HepG2 (cell line): ENCODE data around the gene CUL9. TPM values are rescaled to one million over a fixed set of nuclear protein-coding genes. Genes with fewer than 3 reads are reported as not detected.

ENCODE experiments used
- ATAD3A ChIP-seq: sonication (generic); formaldehyde crosslinking; IDR thresholded peaks from 2 replicates; pipeline ENCODE4 v1.4.0; 2020; ENCODE audit warnings: missing genetic modification reagents
- ATF1 ChIP-seq: IDR thresholded peaks from 2 replicates; pipeline ENCODE4 v1.6.1; 2016; ENCODE audit warnings: mild to moderate bottlenecking, control low read depth
- FOXA1 ChIP-seq, 2 experiments: fragments of 450-650 bp in 1 of 2; sonication (generic) in 1 of 2; formaldehyde crosslinking in 1 of 2; IDR thresholded peaks; 2 replicates each; pipeline versions ENCODE4 v1.4.0 to v1.6.1; 2016 to 2020; ENCODE audit warnings: missing genetic modification reagents in 1 of 2
- HMGA1 ChIP-seq: sonication (generic); formaldehyde crosslinking; conservative IDR thresholded peaks from 2 replicates; pipeline ENCODE4 v1.4.0; 2020; ENCODE audit warnings: missing genetic modification reagents
- HOXA5 ChIP-seq: sonication (generic); formaldehyde crosslinking; IDR thresholded peaks from 2 replicates; pipeline ENCODE4 v1.4.0; 2020; ENCODE audit warnings: missing genetic modification reagents
- MTF1 ChIP-seq: sonication (generic); formaldehyde crosslinking; IDR thresholded peaks from 2 replicates; pipeline ENCODE4 v1.5.0; 2020; ENCODE audit warnings: missing genetic modification reagents
- MYC ChIP-seq: sonication (generic); formaldehyde crosslinking; IDR thresholded peaks from 2 replicates; pipeline ENCODE4 v1.9.0; 2021; ENCODE audit warnings: missing genetic modification reagents, borderline replicate concordance
- NFIB ChIP-seq: sonication (generic); formaldehyde crosslinking; IDR thresholded peaks from 2 replicates; pipeline ENCODE4 v1.9.0; 2021; ENCODE audit warnings: missing genetic modification reagents, mild to moderate bottlenecking, borderline replicate concordance
- NKX3-1 ChIP-seq: sonication (generic); formaldehyde crosslinking; IDR thresholded peaks from 2 replicates; pipeline ENCODE4 v1.5.0; 2020; ENCODE audit warnings: missing genetic modification reagents
- PHF5A ChIP-seq: IDR thresholded peaks from one replicate; pipeline ENCODE4 v1.6.1; 2018; ENCODE audit warnings: low read depth, missing genetic modification reagents; ENCODE audit not compliant: unreplicated experiment
- PRMT3 ChIP-seq: sonication (generic); formaldehyde crosslinking; IDR thresholded peaks from 2 replicates; pipeline ENCODE4 v1.8.1; 2022; ENCODE audit warnings: low read depth, mild to moderate bottlenecking, moderate library complexity, missing genetic modification reagents, borderline replicate concordance
- RERE ChIP-seq: IDR thresholded peaks from 2 replicates; pipeline ENCODE4 v1.6.1; 2016; ENCODE audit warnings: low read depth, missing genetic modification reagents, missing compliant biosample characterization
- RORA ChIP-seq: sonication (generic); formaldehyde crosslinking; IDR thresholded peaks from 2 replicates; pipeline ENCODE4 v1.5.0; 2020; ENCODE audit warnings: mild to moderate bottlenecking, missing genetic modification reagents, moderate library complexity
- SUZ12 ChIP-seq: fragments of 150-350 bp; IDR thresholded peaks from 2 replicates; pipeline ENCODE4 v1.6.1; 2014; ENCODE audit warnings: low read depth, low read length
- TFDP2 ChIP-seq: sonication (generic); formaldehyde crosslinking; IDR thresholded peaks from 2 replicates; pipeline ENCODE4 v1.4.0; 2020; ENCODE audit warnings: missing genetic modification reagents
- ZBTB25 ChIP-seq: IDR thresholded peaks from 2 replicates; pipeline ENCODE4 v1.6.1; 2018; ENCODE audit warnings: missing genetic modification reagents
- ZBTB7B ChIP-seq: sonication (generic); formaldehyde crosslinking; IDR thresholded peaks from 2 replicates; pipeline ENCODE4 v1.4.0; 2020; ENCODE audit warnings: missing genetic modification reagents
- ZNF160 ChIP-seq: sonication (generic); formaldehyde crosslinking; IDR thresholded peaks from 2 replicates; pipeline ENCODE4 v1.8.0; 2022; ENCODE audit warnings: mild to moderate bottlenecking, inconsistent platforms, missing genetic modification reagents
- ZNF546 ChIP-seq: sonication (generic); formaldehyde crosslinking; conservative IDR thresholded peaks from 2 replicates; pipeline ENCODE4 v1.8.1; 2023; ENCODE audit warnings: mild to moderate bottlenecking, missing genetic modification reagents
- ZNF598 ChIP-seq: sonication (generic); formaldehyde crosslinking; IDR thresholded peaks from 2 replicates; pipeline ENCODE4 v1.5.1; 2020; ENCODE audit warnings: mild to moderate bottlenecking, missing genetic modification reagents, borderline replicate concordance
- ZSCAN5A ChIP-seq: sonication (generic); formaldehyde crosslinking; IDR thresholded peaks from 2 replicates; pipeline ENCODE4 v1.8.0; 2022; ENCODE audit warnings: mild to moderate bottlenecking, missing genetic modification reagents, borderline replicate concordance
- polyA plus RNA-seq, 8 experiments: library from polyadenylated mRNA; depleted of rRNA in 3 of 8; stranded (reverse) in 7 of 8; unstranded in 1 of 8; fragments of >200 nt; fragmentation: Illumina TruSeq in 4 of 8; extraction: Trizol in 4 of 8; gene quantifications; 2 replicates each; pipeline versions ENCODE4 v1.2.1 to v1.2.3, GENCODE V29; 2011 to 2016; ENCODE audit warnings: low read depth in 4 of 8, missing spikeins in 1 of 8, mixed read lengths in 1 of 8; ENCODE audit not compliant: insufficient read depth in 1 of 8
- total RNA-seq, 5 experiments: library from RNA; depleted of rRNA; stranded (reverse); fragments of >200 nt; fragmentation: Illumina TruSeq; extraction: Trizol; gene quantifications; 2 replicates each; pipeline ENCODE4 v1.2.3, GENCODE V29; 2016; ENCODE audit warnings: low read depth in 1 of 5
- TF ChIP-seq, protein P1 (sequence below): sonication (generic); formaldehyde crosslinking; IDR thresholded peaks from 2 replicates; pipeline ENCODE4 v1.8.0; 2022; ENCODE audit warnings: mild to moderate bottlenecking, missing genetic modification reagents, moderate library complexity

The CUL9 gene
- total and polyA plus RNA-seq, 2 of the 13 experiments (the other 11 are each of a cell fraction or from before 2014, with no cell fraction given), result 11.4 to 13.7 TPM

DNA sequence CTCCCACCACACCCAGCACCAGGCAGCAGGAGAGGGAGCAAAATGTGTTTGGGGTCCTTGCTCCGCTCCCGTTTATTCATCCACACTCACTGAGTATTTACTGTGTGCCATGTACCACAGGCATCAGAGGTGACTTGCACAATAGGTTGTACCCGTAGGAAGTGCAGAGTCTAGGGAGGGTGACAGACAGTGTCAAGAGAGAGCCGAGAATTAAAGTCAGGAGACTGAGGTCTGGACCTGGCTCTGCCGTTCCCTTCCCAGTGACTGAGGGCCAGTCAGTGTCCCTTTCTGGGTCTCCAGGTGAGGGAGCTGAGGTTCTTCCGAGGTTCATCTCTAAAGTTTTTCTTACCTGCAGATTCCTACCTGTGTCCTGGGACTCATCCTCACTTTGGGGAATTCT lies 83.6 kb downstream of the CUL9 start (continued):
- TF ChIP-seq TFDP2 (CRISPR knock-in tag), result no peak
- TF ChIP-seq ZNF546, result no peak
- TF ChIP-seq ZBTB25 (CRISPR knock-in tag), result no peak
- no peak for TF ChIP-seq NKX3-1 (CRISPR knock-in tag)
- TF ChIP-seq PRMT3 (CRISPR knock-in tag), result no peak
- TF ChIP-seq FOXA1 (IDR thresholded peaks at IDR 0.05), result no peak
- TF ChIP-seq FOXA1 (CRISPR knock-in tag; IDR thresholded peaks at IDR 0.05), result peak; percentile 49
- no peak for TF ChIP-seq HMGA1
- TF ChIP-seq, protein P1, sequence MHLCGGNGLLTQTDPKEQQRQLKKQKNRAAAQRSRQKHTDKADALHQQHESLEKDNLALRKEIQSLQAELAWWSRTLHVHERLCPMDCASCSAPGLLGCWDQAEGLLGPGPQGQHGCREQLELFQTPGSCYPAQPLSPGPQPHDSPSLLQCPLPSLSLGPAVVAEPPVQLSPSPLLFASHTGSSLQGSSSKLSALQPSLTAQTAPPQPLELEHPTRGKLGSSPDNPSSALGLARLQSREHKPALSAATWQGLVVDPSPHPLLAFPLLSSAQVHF (CRISPR knock-in tag), result no peak
- TF ChIP-seq PHF5A (CRISPR knock-in tag), result no peak
- 0 out of 2 replicates have a peak, but pooled peaks have one; percentile 62 for TF ChIP-seq ZNF160 (CRISPR knock-in tag)
- TF ChIP-seq RERE (CRISPR knock-in tag), result no peak
- no peak for TF ChIP-seq NFIB (CRISPR knock-in tag)
- no peak for TF ChIP-seq RORA (CRISPR knock-in tag)
- TF ChIP-seq MTF1 (CRISPR knock-in tag), result no peak
- no peak; the same call in 1 of the 2 replicates for TF ChIP-seq ZBTB7B (CRISPR knock-in tag)
- no peak for TF ChIP-seq ATF1 (CRISPR knock-in tag)
- no peak for TF ChIP-seq HOXA5 (CRISPR knock-in tag)
- TF ChIP-seq ZSCAN5A, result no peak
- no peak for TF ChIP-seq SUZ12
- no peak for TF ChIP-seq ATAD3A
- no peak for TF ChIP-seq MYC (CRISPR knock-in tag)
- TF ChIP-seq ZNF598 (CRISPR knock-in tag), result peak; percentile 18; the same call in 1 of the 2 replicates
